Breast epithelium (tissue), 3 donors: ENCODE results near the gene SLC25A45.

Source experiments
- POLR2AphosphoS5 ChIP-seq, 3 donors: sonication (generic); formaldehyde crosslinking; IDR thresholded peaks; one replicate each; pipeline ENCODE4 v1.6.1; 2017; ENCODE audit warnings: antibody characterized with exemption in 3 of 3
- TF ChIP-seq, protein P1 (sequence below), 3 donors: fragments of 450-650 bp; IDR thresholded peaks; one replicate each; pipeline ENCODE4 v1.5.1; 2016 to 2017; ENCODE audit warnings: antibody characterized with exemption in 3 of 3, mild to moderate bottlenecking in 3 of 3, moderate library complexity in 3 of 3

DNA sequence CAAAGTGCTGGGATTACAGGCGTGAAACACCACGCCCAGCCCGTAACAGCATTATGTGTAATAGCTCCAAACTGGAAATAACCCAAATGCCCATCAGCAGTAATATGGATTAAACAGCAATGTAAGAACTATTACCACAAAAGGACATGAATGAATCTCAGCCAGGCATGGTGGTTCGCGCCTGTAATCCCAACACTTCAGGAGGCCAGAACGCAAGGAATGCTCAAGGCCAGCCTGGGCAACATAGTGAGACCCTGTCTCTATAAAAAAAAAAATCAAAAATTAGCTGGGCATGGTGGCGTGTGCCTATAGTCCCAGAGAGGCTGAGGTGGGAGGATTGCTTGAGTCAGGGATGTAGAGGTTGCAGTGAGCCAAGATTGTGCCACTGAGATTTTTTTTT lies 51.9 kb downstream of the SLC25A45 start:
- TF ChIP-seq POLR2AphosphoS5 (IDR thresholded peaks at IDR 0.05), result no peak
- TF ChIP-seq, protein P1, sequence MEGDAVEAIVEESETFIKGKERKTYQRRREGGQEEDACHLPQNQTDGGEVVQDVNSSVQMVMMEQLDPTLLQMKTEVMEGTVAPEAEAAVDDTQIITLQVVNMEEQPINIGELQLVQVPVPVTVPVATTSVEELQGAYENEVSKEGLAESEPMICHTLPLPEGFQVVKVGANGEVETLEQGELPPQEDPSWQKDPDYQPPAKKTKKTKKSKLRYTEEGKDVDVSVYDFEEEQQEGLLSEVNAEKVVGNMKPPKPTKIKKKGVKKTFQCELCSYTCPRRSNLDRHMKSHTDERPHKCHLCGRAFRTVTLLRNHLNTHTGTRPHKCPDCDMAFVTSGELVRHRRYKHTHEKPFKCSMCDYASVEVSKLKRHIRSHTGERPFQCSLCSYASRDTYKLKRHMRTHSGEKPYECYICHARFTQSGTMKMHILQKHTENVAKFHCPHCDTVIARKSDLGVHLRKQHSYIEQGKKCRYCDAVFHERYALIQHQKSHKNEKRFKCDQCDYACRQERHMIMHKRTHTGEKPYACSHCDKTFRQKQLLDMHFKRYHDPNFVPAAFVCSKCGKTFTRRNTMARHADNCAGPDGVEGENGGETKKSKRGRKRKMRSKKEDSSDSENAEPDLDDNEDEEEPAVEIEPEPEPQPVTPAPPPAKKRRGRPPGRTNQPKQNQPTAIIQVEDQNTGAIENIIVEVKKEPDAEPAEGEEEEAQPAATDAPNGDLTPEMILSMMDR (IDR thresholded peaks at IDR 0.05), result no peak
